Gastrocnemius medialis (tissue), 4 donors: ENCODE measurements around the gene COQ3.
A peak's percentile ranks its signal among the peaks of the same experiment; 100 is the strongest.

Experiments
- CTCF ChIP-seq, 5 experiments: fragments of 450-650 bp in 3 of 5; fragments of 200-600 bp in 2 of 5; sonication (generic) in 2 of 5; IDR thresholded peaks in 4 of 5; conservative IDR thresholded peaks in 1 of 5; 1 replicate in 4 of 5; 2 replicates in 1 of 5; pipeline ENCODE4 v1.5.1; 2016 to 2019; ENCODE audit warnings: antibody characterized with exemption in 5 of 5, mild to moderate bottlenecking in 3 of 5, moderate library complexity in 3 of 5
- POLR2A ChIP-seq, 2 donors: fragments of 450-650 bp; IDR thresholded peaks; one replicate each; pipeline ENCODE4 v1.6.1; 2017; ENCODE audit warnings: antibody characterized with exemption in 2 of 2, mild to moderate bottlenecking in 2 of 2, moderate library complexity in 2 of 2

- TF ChIP-seq CTCF (IDR thresholded peaks at IDR 0.05 in 4 of 5, conservative IDR thresholded peaks at IDR 0.05 in 1 of 5) (peak in 4 of 5 experiments; percentile 28 to 71 (median 44)), POLR2A (IDR thresholded peaks at IDR 0.05) (no peak)
These were observed 63.8 kb downstream of the COQ3 start for GRCh38 chr6:99330159-99330558.
